Stomach (tissue), 4 donors: ENCODE results near the gene CRYBG2.

Experiments
- CTCF ChIP-seq, 7 experiments: fragments of 450-650 bp in 4 of 7; fragments of 200-600 bp in 3 of 7; sonication (generic) in 3 of 7; IDR thresholded peaks; one replicate each; pipeline ENCODE4 v1.5.1; 2016 to 2019; ENCODE audit warnings: antibody characterized with exemption in 7 of 7, control low read depth in 2 of 7, mild to moderate bottlenecking in 1 of 7
- POLR2A ChIP-seq, 4 donors: fragments of 450-650 bp; IDR thresholded peaks; one replicate each; pipeline ENCODE4 v1.6.1; 2016; ENCODE audit warnings: antibody characterized with exemption in 4 of 4, control low read depth in 2 of 4, mild to moderate bottlenecking in 1 of 4, moderate library complexity in 1 of 4

GRCh38 chr1:26359981-26360806 lies 6.3 kb upstream of the CRYBG2 start:
- no peak for TF ChIP-seq CTCF (IDR thresholded peaks at IDR 0.05)
- no peak for TF ChIP-seq POLR2A (IDR thresholded peaks at IDR 0.05)
